Right lobe of liver (tissue), 4 donors: Measurements from ENCODE around the gene B3GNT7.

Source experiments
- CTCF ChIP-seq, 4 donors: fragments of 200-600 bp in 3 of 4; fragments of 450-650 bp in 1 of 4; IDR thresholded peaks; one replicate each; pipeline versions ENCODE4 v1.5.1 to v1.8.0; 2016 to 2022; ENCODE audit warnings: antibody characterized with exemption in 4 of 4, mild to moderate bottlenecking in 2 of 4
- POLR2A ChIP-seq: fragments of 450-650 bp; IDR thresholded peaks from one replicate; pipeline ENCODE4 v1.6.1; 2017; ENCODE audit warnings: antibody characterized with exemption, mild to moderate bottlenecking
- donor health status: DM: no; HTN: no; CAD: no.
- donor health status: DM: no; HTN: no; CAD: no.
- donor health status: DM: no; HTN: yes; CAD: no.

GRCh38 chr2:231413921-231414476, 18.5 kb downstream of the B3GNT7 start:
- TF ChIP-seq CTCF (IDR thresholded peaks at IDR 0.05), result no peak
- TF ChIP-seq POLR2A, result no peak
